Measurements from ENCODE around the gene AGPAT1. TPM values are rescaled to one million over a fixed set of nuclear protein-coding genes. Genes with fewer than 3 reads are reported as not detected.

AGPAT1 gene
- total and polyA plus RNA-seq, 2 of the 13 experiments (the other 11 are each of a cell fraction or from before 2014, with no cell fraction given) = 51.3 to 139 TPM

DNA sequence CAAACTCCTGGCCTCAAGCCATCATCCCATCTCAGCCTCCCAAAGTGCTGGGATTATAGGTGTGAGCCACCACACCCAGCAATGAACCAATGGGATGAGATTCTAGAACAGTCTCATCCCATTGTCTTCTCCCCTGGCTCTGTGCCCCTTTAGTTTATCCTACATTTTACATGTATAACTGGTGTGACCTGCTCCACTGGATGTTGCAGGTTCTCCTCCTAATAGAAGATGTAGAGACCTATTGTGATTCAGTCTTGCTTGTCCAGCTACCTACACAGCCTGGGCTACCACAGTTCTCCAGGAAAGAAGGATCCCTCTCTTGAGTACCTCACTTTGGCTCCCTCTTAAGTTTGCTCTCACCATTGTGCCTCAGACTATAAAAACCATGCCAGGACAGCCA, 43.8 kb downstream of the AGPAT1 start:
- H2AFZ ChIP-seq (ENCODE audit: low read length) = no peak overlapping the region
- H3K79me2 ChIP-seq (ENCODE audit: insufficient read depth, low read length) = peaks cover 19% of the 10 kb centered on the region
- no peak for FAIRE-seq
- no peak overlapping the region for H3K4me3 ChIP-seq (replicated peaks in 1 of 3; ENCODE audit: insufficient read depth in 1 of 3, low read depth in 2 of 3, low read length in 3 of 3)
- ChIA-PET CTCF (ENCODE audit: low intra/inter-chr PET ratio, low total read pairs) (no interaction called here), POLR2A (no interaction called here)
- no peak overlapping the region for H3K4me2 ChIP-seq (ENCODE audit: low read depth, low read length)
- H3K9me3 ChIP-seq (ENCODE audit: low read length) = no peaks in the 10 kb centered on the region
- no TSS peak for BruUV-seq (replicated peaks)
- peaks cover 1 to 6% of the 10 kb centered on the region in 2 experiments; a peak in 2 of 5 replicates for H3K27me3 ChIP-seq (ENCODE audit: control insufficient read depth in 1 of 2, insufficient read depth in 2 of 2, low read length in 2 of 2)
- H3K36me3 ChIP-seq (replicated peaks in 1 of 2; ENCODE audit: control insufficient read depth in 1 of 2, insufficient read depth in 2 of 2, low read length in 2 of 2) = no peaks in the 10 kb centered on the region
- in situ Hi-C loops (cut with HindIII; ENCODE audit: extremely low pct_ligation_motif_present, low pct_unique_long_range_greater_than_20kb) (no loop called here), intact Hi-C loops (cut with micrococcal nuclease; ENCODE audit: unreplicated experiment) (no loop called here)
- H3K27ac ChIP-seq (ENCODE audit: extremely low read length, insufficient read depth, low read length) = no peak overlapping the region
- H3K4me1 ChIP-seq (ENCODE audit: insufficient read depth, low read length) = peaks cover 22% of the 10 kb centered on the region
- TF ChIP-seq CEBPG (CRISPR knock-in tag; IDR thresholded peaks at IDR 0.05) (no peak), ETV5 (CRISPR knock-in tag; IDR thresholded peaks at IDR 0.05; ENCODE audit: borderline replicate concordance) (no peak), SCMH1 (CRISPR knock-in tag; IDR thresholded peaks at IDR 0.05; ENCODE audit: borderline replicate concordance) (no peak), BCL3 (CRISPR knock-in tag; IDR thresholded peaks at IDR 0.05) (no peak), FOXJ3 (CRISPR knock-in tag; IDR thresholded peaks at IDR 0.05; ENCODE audit: borderline replicate concordance) (no peak), KLF15 (CRISPR knock-in tag; IDR thresholded peaks at IDR 0.05; ENCODE audit: borderline replicate concordance) (no peak), ZFP36 (IDR thresholded peaks at IDR 0.05; ENCODE audit: borderline replicate concordance, low read depth, low read length, partially characterized antibody) (no peak), PLRG1 (conservative IDR thresholded peaks at IDR 0.05) (no peak), ZNF367 (CRISPR knock-in tag; IDR thresholded peaks at IDR 0.05; ENCODE audit: borderline replicate concordance) (no peak)
- TF ChIP-seq, protein P1, sequence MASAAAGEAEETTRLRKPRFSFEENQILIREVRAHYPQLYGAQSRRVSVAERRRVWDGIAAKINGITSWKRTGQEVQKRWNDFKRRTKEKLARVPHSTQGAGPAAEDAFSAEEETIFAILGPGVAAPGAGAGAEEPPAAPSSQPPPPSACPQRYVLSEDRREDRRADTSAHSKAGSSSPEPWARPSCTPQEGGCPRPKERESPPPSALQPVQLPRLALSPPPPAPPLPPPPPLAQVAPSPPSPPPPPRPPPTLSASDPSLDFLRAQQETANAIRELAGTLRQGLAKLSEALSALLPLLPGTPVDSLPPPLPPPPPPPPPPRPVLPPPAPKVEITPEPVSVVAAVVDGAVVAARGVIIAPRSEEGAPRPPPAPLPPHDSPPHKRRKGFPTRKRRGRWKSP (CRISPR knock-in tag; IDR thresholded peaks at IDR 0.05) = no peak
- TF ChIP-seq, protein P2, sequence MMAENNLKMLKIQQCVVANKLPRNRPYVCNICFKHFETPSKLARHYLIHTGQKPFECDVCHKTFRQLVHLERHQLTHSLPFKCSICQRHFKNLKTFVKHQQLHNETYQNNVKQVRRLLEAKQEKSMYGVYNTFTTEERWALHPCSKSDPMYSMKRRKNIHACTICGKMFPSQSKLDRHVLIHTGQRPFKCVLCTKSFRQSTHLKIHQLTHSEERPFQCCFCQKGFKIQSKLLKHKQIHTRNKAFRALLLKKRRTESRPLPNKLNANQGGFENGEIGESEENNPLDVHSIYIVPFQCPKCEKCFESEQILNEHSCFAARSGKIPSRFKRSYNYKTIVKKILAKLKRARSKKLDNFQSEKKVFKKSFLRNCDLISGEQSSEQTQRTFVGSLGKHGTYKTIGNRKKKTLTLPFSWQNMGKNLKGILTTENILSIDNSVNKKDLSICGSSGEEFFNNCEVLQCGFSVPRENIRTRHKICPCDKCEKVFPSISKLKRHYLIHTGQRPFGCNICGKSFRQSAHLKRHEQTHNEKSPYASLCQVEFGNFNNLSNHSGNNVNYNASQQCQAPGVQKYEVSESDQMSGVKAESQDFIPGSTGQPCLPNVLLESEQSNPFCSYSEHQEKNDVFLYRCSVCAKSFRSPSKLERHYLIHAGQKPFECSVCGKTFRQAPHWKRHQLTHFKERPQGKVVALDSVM (CRISPR knock-in tag; IDR thresholded peaks at IDR 0.05) = no peak
- no peak for ATAC-seq
- H4K20me1 ChIP-seq (ENCODE audit: insufficient read depth, low read length) = no peaks in the 10 kb centered on the region
- no peak overlapping the region for H3K9ac ChIP-seq (ENCODE audit: insufficient read depth, low read depth, low read length)
- DNase-seq (ENCODE audit: low spot score) = no peak
